ENCODE results near the gene TCN1.
"Not testable (repeated sequence)": the region's sequence is repeated elsewhere in the genome, so short reads cannot be mapped to it uniquely, and the experiment has no call there.

The TCN1 gene

DNA sequence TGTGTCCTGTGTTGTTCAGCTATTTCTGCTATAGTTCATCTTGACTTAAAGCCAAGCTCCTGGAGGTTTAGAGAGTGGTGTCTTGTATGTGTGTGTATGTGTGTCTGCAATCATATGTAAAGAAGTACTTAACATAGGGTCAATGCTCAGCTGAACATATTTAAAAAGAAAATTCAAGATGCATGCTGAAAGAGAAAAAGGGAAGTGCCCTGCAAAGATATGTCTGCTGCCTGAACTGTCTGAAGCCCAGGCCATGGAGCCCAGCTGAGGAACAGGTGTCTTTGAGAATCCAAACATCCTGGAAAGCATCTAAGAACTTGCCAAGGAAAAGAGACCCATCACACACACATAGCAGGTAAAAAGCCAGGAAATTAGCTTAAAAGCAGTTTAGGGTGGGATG is 6.6 kb downstream of the TCN1 start:
- no peak overlapping the region for H3K4me3 ChIP-seq (ENCODE audit: low read depth, low read length)
- no peak for DNase-seq (ENCODE audit: low read depth)

DNA sequence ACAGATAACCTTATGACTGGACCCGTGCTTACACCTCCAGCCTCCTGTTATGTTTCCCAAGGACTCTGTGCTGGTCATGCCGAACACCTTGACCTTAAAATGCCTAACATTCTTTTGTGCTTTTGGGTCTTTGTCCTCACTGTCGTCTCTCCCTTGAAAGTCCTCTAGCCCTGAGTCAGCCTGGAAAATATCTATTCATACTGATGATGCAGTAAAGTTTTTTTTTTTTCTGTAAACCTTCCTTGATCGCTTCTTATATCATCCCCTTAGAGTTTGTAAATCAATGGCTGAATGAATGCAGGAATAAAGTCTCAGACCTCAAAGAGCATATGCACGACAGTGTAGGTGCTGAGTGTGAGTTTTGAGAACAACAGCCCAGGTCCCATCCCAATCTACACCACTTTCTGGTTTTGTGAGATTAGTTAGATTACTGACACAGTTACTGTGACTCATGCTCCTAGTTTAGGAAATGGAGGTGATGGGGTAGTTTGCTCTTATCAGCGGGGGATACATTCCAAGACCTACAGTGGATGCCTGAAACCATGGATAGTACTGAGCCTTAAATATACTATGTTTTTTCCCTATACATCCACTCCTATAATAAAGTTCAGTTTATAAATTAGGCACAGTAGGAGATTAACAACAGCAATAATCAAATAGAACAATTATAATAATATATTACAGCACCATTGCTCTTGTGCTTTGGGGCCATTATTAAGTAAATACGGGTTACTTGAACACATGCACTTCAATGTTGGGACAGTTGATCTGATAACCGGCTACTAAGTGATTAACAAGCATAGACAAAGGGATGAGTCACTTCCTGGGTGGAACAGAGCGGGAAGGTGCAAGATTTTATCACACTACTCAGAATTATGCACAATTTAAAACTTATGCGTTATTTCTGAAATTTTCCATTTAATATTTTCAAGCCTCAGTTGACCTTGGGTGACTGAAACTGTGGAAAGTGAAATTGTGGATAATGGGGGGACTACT is 8.6 kb downstream of the TCN1 start:
- no peak for DNase-seq (ENCODE audit: low read depth)
- H3K4me3 ChIP-seq (ENCODE audit: low read depth, low read length): no peak overlapping the region

DNA sequence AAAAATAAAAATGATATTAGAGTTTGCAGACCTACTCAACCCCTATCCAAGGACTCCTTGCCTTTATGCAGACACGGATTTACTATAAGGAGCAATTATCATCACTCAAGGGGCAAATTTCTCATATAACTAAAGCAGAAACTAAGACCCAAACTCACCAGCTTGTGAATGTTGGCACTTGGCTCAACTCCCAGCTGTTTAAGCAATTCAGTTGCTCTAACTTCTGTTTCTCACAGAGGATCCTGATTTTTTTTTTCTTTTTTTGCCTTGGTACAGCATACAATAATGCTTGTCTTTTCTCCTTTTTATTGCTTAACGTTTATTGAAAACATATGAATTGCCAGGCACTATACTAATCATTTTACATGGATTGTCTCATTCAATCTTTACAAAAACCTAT is 11.4 kb downstream of the TCN1 start:
- no peak overlapping the region for H3K4me3 ChIP-seq (ENCODE audit: low read depth, low read length)
- no peak for DNase-seq (ENCODE audit: low read depth)

DNA sequence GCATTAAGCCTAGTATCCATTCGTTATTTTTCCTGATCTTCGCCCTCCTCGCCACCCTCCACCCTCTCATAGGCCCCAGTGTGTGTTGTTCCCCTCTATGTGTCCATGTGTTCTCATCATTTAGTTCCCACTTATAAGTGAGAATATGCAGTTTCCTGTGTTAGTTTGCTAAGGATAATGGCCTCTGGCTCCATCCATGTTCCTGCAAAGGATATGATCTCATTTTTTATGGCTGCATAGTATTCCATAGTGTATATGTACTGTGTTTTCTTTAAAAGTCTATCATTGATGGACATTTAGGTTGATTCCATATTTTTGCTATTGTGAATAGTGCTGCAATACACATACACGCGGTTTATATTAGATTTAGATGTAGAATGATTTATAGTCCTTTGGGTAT is 14.9 kb downstream of the TCN1 start:
- not testable (repeated sequence) for H3K4me3 ChIP-seq (ENCODE audit: low read depth, low read length); DNase-seq (ENCODE audit: low read depth)

DNA sequence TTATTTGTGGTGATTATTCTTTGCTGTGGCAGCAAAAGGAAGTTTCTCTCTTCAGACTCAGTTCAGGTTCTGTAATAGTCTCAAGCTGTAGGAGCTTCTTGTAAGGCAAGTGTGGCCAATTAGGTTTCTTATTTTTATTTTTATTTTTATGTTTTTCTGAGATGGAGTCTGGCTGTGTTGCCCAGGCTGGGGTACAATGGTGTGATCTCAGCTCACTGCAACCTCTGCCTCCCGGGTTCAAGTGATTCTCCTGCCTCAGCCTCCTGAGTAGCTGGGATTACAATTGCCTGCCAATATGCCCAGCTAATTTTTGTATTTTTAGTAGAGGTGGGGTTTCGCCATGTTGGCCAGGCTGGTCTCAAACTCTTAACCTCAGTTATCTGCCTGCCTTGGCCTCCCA is 16.7 kb downstream of the TCN1 start:
- not testable (repeated sequence) for DNase-seq (ENCODE audit: low read depth); H3K4me3 ChIP-seq (ENCODE audit: low read depth, low read length)

DNA sequence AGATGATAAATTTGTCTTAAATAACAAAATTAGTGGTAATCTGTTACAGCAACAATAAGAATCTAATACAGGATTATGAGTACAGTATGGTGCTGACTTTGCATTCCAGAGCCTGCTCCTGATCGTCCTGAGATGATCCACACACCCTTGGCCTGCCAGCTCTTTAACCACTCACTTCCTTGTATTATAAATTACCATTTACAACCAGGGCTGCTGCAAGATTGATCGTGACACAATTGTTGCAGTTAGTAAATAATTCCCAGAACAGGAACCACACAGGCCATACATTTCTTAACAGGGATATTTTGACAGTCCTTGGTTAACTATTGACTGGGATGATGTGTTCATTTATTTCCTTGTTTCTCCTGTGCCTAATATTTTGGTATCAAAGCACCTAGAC is 17.2 kb downstream of the TCN1 start:
- DNase-seq (ENCODE audit: low read depth): no peak
- H3K4me3 ChIP-seq (ENCODE audit: low read depth, low read length): no peak overlapping the region

DNA sequence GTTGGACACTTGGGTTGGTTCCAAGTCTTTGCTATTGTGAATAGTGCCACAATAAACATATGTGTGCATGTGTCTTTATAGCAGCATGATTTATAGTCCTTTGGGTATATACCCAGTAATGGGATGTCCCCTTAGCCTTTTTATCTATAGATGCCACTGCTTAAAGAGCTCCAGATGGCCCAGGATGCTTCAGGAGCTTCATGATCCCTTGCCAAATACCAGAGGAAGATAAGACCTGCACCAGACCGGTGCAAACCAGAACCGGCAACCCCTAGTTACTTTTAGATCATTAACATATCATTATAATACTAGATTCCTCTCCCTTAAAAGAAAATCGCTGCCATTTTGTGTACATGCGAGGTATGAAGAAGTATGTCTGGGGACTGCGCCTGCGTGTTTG is 17.8 kb downstream of the TCN1 start:
- DNase-seq (ENCODE audit: low read depth); H3K4me3 ChIP-seq (ENCODE audit: low read depth, low read length): not testable (repeated sequence)

DNA sequence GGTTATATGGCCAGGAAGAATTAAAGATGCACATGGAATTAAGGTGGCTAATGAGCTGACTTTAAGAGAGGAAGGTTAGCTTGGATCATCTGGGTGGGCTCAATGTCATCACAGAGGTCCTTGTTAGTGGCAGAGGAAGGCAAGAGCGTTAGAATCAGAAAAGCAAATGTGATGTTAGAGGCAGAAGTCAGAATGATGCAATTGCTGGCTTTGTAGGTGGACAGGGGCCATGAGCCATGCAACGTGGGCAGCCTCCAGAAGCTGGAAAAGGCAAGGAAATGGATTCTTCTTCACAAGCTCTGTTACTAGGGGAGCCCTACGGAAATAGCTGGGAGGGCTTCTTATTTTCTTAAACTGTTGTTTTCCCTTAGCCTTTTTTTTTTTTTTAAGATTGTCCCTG is 18.7 kb downstream of the TCN1 start:
- DNase-seq (ENCODE audit: low read depth): no peak

DNA sequence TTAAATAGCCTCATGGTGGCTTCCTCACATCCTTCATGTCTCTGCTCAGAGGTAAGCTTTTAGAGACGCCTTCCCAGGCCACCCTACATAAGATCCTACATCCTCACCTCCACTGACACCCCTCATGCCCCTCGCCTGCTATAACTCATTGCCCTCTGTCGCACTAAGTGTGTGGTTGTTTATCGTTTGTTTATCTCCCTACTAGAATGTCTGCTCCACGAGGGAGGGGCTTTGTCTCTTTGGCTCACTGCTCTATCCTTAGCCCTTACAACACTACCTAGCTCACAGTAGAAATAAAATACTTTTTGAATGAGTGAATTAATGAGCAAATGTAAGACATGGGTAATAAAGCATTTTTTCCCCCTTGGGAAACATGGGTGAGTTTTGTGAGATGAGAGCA is 19.7 kb downstream of the TCN1 start:
- H3K4me3 ChIP-seq (ENCODE audit: low read depth, low read length): no peak overlapping the region
- DNase-seq (ENCODE audit: low read depth): no peak

More for the DNA sequence above, 18.7 kb downstream of the TCN1 start:
- no peak overlapping the region for H3K4me3 ChIP-seq (ENCODE audit: low read depth, low read length)

DNA sequence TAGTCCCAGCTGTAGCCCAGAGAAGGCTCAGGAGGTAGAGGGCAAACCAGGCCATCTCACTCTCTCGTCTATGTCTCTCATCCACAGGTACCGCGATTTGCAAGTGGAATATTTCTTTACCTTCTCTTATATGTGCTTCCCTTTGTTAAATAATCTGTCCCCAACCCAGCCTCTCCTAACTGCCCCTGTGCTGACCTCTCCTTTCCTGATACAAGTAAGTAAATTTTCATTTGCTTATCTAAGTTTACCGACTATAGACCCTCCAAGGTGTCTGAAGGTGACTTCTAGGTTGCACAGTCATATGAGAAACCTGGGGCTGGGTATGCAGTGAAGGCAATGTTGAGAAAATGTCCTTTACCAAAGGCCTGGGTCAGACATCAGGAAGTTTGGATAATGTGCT is 20.9 kb downstream of the TCN1 start, which contains the start of gene CBLIF:
Gene CBLIF (minus strand): TSS at position 101 of the 400 bp plus-strand sequence. CDS start 46 bp downstream, at position 55.
- no peak for DNase-seq (ENCODE audit: low read depth)
- H3K4me3 ChIP-seq (ENCODE audit: low read depth, low read length): no peak within 1 kb of the TSS

DNA sequence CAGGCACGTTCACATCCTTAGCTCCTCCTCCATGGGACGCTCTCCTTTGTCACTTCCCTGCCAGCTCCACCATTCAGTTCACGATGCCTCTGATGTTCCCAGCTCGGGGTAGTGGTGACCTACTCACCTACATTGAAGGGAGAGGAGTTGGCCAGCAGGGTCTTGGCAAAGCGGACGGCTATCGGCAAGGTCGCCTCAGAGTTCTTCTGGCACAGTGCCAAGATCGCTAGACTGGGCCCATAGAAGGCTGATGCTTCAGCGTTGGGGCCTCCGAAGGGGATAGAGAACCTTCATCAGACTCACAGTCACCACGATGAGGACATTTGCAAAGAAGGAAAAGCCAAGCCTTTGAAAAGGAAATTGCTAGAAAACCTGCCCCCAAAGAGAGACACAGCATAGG is 24.0 kb downstream of the TCN1 start:
- DNase-seq (ENCODE audit: low read depth): no peak

DNA sequence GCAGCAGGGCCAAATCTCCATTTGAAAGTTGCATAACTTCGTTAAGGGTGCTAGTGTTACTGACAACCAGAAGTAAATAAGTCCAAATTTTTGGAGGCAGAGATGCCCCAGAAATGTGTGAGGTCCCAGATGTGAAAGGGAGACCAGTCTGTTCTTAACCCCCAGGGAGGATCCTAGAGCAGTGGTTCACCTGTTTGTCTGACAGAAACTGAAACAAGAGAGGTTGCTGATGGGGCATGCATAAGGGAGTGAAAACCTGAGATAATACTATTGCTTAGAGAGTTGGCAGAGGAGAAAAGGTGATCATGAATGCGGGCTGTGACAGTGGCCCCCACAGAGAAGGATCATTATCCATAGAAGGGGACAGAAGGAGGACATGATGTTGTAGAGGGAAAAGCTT is 24.8 kb downstream of the TCN1 start:
- no peak for DNase-seq (ENCODE audit: low read depth)
- no peak overlapping the region for H3K4me3 ChIP-seq (ENCODE audit: low read depth, low read length)

More for the DNA sequence above, 24.0 kb downstream of the TCN1 start:
- H3K4me3 ChIP-seq (ENCODE audit: low read depth, low read length): no peak overlapping the region

DNA sequence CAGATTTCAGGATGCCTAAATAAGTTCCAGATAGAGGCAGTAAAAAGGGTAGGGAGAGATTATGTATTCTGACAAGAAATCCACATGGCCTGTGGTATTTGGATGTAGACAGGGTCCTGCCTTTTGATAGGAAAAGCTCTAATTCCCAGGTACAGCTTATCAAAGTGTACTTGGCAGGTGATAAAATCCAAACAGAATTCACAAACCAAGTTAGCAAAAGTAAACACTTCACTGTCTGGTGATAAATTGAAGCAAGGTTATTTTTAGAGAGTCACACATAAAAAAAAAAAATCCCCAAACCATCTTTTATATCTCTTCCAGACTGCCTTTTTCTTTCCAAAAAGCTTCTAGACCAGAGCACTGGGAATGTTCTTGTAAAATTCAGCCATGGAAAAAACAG is 26.7 kb downstream of the TCN1 start:
- no peak overlapping the region for H3K4me3 ChIP-seq (ENCODE audit: low read depth, low read length)
- no peak for DNase-seq (ENCODE audit: low read depth)

DNA sequence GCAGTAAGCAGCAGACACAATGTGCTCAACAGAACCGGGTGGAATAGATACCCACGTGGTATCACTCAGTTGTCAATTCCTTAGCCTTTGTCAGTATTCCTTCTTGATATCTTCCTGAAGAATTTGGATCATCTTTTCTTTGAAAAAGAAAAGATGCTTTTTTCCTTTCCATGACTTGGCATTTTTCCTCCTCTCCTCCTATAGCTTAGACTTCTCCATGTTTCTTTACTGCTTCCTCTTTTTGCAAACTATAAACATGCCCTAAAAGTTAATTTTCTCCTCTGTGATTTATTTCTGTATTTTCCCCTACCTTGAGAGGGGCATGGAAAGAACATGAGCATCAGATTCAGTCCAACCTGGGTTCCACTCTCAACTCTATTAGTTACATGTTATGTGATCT is 32.7 kb downstream of the TCN1 start:
- no peak for DNase-seq (ENCODE audit: low read depth)
- no peak overlapping the region for H3K4me3 ChIP-seq (ENCODE audit: low read depth, low read length)

DNA sequence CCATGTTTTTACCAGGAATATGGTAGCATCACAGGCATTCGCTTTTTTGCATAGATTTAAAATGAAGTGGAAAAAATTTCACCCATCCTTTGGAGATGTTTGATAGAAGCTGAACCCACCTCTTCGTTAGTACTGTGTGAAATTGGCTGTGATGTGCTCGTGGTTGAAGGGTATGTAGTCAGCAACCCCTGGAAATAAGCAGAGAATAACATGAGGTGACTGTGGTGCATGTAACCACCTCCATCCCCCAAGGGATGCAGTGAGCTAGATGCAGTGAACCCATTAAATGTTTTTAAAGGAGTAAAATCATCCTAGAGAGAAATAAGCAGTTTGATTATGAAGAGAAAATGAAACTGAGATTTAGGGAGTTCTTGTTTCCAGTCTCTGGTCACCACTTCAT is 36.9 kb downstream of the TCN1 start:
- DNase-seq (ENCODE audit: low read depth): no peak
- no peak overlapping the region for H3K4me3 ChIP-seq (ENCODE audit: low read depth, low read length)

DNA sequence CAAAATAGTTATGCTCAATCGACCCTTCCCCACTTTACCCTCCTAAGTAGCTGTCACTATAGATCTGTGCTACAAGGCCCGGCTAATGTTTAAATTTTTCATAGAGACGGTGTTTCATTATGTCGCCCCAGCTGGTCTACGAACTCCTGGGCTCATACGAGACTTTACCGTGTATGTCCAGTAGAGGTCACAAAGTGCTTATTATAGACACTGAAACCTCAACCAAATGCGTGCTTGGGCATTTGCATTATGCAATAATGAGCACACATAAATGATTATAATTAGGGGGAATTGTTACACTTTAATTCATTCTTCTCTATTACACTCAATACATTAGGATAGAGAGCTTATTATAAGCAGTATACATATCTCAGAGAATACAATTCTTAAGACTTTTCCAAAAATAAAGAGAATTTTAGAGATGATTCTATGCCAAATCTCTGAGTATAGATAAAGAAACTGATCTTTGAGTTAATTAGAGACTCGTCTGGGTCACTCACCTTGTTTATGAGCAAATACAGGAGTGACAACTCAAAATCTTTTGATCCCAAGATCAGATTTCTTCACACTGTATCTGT is 43.2 kb downstream of the TCN1 start:
- H3K4me3 ChIP-seq (ENCODE audit: low read depth, low read length): no peak overlapping the region
- no peak for DNase-seq (ENCODE audit: low read depth)

DNA sequence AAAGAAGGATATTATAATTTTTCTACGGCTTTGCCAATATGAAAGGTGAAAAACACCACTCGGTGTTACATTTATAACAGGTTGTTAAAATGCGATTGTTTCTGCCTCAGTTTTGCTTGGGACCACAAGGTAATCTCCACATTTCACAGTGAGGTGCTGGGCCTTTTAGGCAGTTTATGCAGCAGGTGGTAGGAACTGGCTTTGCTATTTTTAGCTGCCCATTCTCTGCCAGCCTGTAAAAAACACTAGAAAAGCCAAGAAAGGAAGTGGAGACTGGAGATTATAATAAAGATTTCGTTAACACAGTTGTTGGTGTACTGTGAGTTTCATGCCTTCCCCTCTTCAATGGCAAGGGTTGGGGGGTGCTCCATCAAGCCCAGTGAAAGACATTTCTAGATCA is 47.7 kb downstream of the TCN1 start:
- H3K4me3 ChIP-seq (ENCODE audit: low read depth, low read length): no peak overlapping the region
- no peak for DNase-seq (ENCODE audit: low read depth)

DNA sequence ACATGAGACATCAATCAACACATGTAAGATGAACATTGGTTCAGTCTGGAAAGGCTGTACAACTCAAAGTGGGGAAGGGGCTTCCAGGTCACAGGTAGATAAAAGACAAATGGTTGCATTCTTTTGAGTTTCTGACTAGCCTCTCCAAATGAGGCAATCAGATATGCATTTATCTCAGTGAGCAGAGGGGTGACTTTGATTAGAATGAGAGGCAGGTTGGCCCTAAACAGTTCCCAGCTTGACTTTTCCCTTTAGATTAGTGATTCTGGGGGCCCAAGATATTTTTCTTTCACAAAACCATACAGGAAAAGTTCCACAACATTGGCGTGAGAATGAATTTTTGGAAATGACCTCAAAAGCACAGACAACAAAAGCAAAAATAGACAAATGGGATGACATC is 49.9 kb downstream of the TCN1 start:
- DNase-seq (ENCODE audit: low read depth): not testable (repeated sequence)

DNA sequence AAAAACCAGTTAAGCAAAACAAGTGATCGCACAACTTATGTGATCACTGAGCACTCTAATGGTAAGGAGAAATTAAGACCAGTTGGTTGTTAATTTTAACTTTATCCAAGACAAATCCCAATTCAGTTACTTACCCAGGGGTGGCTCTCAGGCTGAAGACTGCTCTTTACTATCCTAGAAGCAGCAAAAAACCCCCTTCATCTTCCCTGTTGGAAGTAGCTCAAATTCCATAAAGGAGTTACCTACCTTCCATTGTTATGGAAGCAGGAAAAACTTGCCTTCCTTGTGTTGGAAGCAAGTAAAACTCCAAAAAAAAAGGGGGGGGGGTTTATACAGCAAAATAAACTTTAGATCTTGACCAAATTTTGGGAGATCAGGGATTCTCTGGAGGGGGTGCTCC is 50.5 kb downstream of the TCN1 start:
- no peak overlapping the region for H3K4me3 ChIP-seq (ENCODE audit: low read depth, low read length)
- DNase-seq (ENCODE audit: low read depth): no peak

More for the DNA sequence above, 49.9 kb downstream of the TCN1 start:
- not testable (repeated sequence) for H3K4me3 ChIP-seq (ENCODE audit: low read depth, low read length)

DNA sequence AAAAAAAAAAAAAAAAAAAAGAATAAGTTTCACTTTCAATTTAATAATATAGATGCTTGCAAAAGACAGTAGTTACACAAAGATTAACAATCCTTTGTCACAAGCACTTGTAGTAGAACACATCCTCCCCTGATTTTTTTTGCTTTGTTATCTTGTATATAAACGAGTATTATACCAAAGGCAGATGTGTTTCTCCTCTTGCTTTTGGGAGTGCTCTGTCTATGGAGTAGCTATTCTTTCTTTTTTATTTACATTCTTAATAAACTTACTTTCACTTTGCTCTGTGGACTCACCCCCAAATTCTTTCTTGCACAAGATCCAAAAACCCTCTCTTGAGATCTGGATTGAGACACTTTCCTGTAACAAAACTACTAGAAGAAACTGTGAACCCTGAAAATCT is 52.3 kb downstream of the TCN1 start:
- no peak for DNase-seq (ENCODE audit: low read depth)
- H3K4me3 ChIP-seq (ENCODE audit: low read depth, low read length): no peak overlapping the region

DNA sequence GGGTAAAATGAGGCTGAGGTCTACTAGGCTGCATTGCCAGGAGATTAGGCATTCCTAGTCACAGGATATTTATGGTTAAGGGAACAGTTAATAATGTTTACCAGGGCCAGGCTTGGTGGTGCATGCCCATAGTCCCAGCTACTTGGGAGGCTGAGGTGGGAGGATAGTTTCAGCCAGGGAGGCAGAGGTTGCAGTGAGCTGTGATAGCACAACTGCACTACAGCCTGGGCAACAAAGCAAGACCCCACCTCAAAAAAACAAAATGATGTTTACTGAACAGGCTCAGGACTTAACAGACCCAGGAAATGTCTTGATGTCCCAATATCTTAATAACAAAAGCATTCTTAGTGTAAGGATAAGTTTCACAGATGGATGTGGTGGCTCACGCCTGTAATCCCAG is 52.9 kb downstream of the TCN1 start:
- DNase-seq (ENCODE audit: low read depth): no peak
- no peak overlapping the region for H3K4me3 ChIP-seq (ENCODE audit: low read depth, low read length)
